Gastroesophageal sphincter (tissue), 4 donors: ENCODE measurements around the gene TSACC. TPM values are rescaled to one million over a fixed set of nuclear protein-coding genes. Genes with fewer than 3 reads are reported as not detected.

Experiments
- ATAC-seq: fragments of 150-250 bp; one replicate; pipeline ENCODE4 v1.9.1; 2016; ENCODE audit warnings: mild to moderate bottlenecking, moderate library complexity
- H3K27ac ChIP-seq, 4 donors: fragments of 200-600 bp; sonication (generic) in 3 of 4; 1 replicate in 3 of 4; 2 replicates in 1 of 4; pipeline ENCODE4 v1.5.1; 2016 to 2019
- H3K27me3 ChIP-seq: fragments of 200-600 bp; sonication (generic); one replicate; pipeline ENCODE4 v1.5.1; 2019
- H3K36me3 ChIP-seq, 2 donors: fragments of 200-600 bp; sonication (generic); one replicate each; pipeline ENCODE4 v1.5.1; 2019; ENCODE audit warnings: control low read depth in 1 of 2
- H3K4me1 ChIP-seq, 3 donors: fragments of 200-600 bp; sonication (generic); 1 replicate in 2 of 3; 2 replicates in 1 of 3; pipeline ENCODE4 v1.5.1; 2016 to 2019; ENCODE audit warnings: control low read depth in 2 of 3
- H3K4me3 ChIP-seq, 2 donors: fragments of 200-600 bp; sonication (generic); one replicate each; pipeline ENCODE4 v1.5.1; 2019; ENCODE audit warnings: mild to moderate bottlenecking in 1 of 2, moderate library complexity in 1 of 2
- H3K9me3 ChIP-seq, 3 donors: fragments of 200-600 bp; sonication (generic); one replicate each; pipeline ENCODE4 v1.5.1; 2017 to 2019; ENCODE audit warnings: control low read depth in 2 of 3
- CTCF ChIP-seq, 4 experiments: fragments of 200-600 bp in 2 of 4; fragments of 450-650 bp in 2 of 4; sonication (generic) in 1 of 4; IDR thresholded peaks; one replicate each; pipeline ENCODE4 v1.5.1; 2017 to 2019; ENCODE audit warnings: antibody characterized with exemption in 4 of 4, mild to moderate bottlenecking in 2 of 4, moderate library complexity in 2 of 4
- EP300 ChIP-seq: sonication (generic); formaldehyde crosslinking; IDR thresholded peaks from one replicate; pipeline ENCODE4 v1.6.1; 2017; ENCODE audit warnings: antibody characterized with exemption, mild to moderate bottlenecking
- POLR2A ChIP-seq, 2 donors: fragments of 450-650 bp; IDR thresholded peaks; one replicate each; pipeline ENCODE4 v1.6.1; 2017; ENCODE audit warnings: antibody characterized with exemption in 2 of 2, mild to moderate bottlenecking in 2 of 2, moderate library complexity in 1 of 2
- POLR2AphosphoS5 ChIP-seq: sonication (generic); formaldehyde crosslinking; IDR thresholded peaks from one replicate; pipeline ENCODE4 v1.6.1; 2017; ENCODE audit warnings: antibody characterized with exemption
- WGBS, 2 donors: methylation state at CpG; one replicate each; pipeline ENCODE4 v1.1.5; 2018; ENCODE audit warnings: low coverage in 1 of 2; 5-methylcytosine and 5-hydroxymethylcytosine counted together
- total RNA-seq, 4 donors: library from RNA; depleted of rRNA; stranded (reverse); fragments of >200 nt; gene quantifications; one replicate each; pipeline ENCODE4 v1.1.0, GENCODE V29; 2016

Gene TSACC
- total RNA-seq, 4 donors from 2014 or later = not detected

GRCh38 chr1:156379420-156380165 is 41.3 kb downstream of the TSACC start:
- Histone ChIP-seq H3K27me3 (peaks cover 16% of the 10 kb centered on the region), H3K4me3 (no peak overlapping the region), H3K36me3 (no peaks in the 10 kb centered on the region), H3K9me3 (no peaks in the 10 kb centered on the region), H3K4me1 (no peaks in the 10 kb centered on the region), H3K27ac (no peak overlapping the region)
- TF ChIP-seq POLR2A (IDR thresholded peaks at IDR 0.05) = no peak
- ATAC-seq = no peak
- 36 to 57% methylated on average over 1 to 2 of the region's 3 CpGs for WGBS, 2 donors

- Histone ChIP-seq H3K27me3 (peaks cover 15% of the 10 kb centered on the region), H3K4me1 (no peaks in the 10 kb centered on the region)
- WGBS, 2 donors = 70% methylated on average over 4 of the region's 7 CpGs; no CpG with 5 or more reads in 1 of the 2 donors
Measured at GRCh38 chr1:156382561-156382960, 44.2 kb downstream of the TSACC start.

DNA sequence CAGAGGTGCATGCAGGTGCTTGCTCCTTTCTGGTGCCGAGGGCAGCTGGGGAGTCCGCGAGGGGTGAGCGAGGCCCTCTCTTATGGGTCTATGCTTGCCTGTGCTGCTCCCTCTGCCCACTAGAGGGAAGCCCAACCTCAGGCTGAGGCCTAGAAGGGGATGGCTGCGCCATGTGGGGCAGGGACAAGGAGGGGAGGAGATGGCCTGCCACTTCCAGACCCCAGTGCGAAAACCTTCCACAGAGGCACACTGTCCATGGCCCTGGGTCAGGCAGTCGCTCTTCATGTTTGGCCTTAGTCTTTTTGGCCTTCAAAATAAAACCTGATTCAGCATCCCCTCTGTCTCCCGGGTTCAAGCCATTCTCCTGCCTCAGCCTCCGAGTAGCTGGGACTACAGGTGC is 44.7 kb downstream of the TSACC start:
- ATAC-seq = peak; percentile 69
- Histone ChIP-seq H3K4me1 (peaks cover 0 to 2% (median 0%) of the 10 kb centered on the region in 3 donors), H3K4me3 (no peak overlapping the region), H3K9me3 (no peaks in the 10 kb centered on the region), H3K36me3 (no peaks in the 10 kb centered on the region), H3K27ac (no peak overlapping the region), H3K27me3 (peaks cover 20% of the 10 kb centered on the region)
- TF ChIP-seq EP300 (no peak), CTCF (IDR thresholded peaks at IDR 0.05) (peak in 3 of 4 experiments; percentile 65 to 88 (median 69))
- 78 to 83% methylated on average over 2 to 4 of the region's 9 CpGs for WGBS, 2 donors

More at GRCh38 chr1:156382561-156382960, 44.2 kb downstream of the TSACC start:
- H3K4me3 ChIP-seq = no peak overlapping the region
- no peak overlapping the region for H3K27ac ChIP-seq
- H3K9me3 ChIP-seq = no peaks in the 10 kb centered on the region
- TF ChIP-seq POLR2AphosphoS5 (no peak), EP300 (no peak), CTCF (IDR thresholded peaks at IDR 0.05) (no peak), POLR2A (IDR thresholded peaks at IDR 0.05) (no peak)
- ATAC-seq = no peak
- H3K36me3 ChIP-seq = no peaks in the 10 kb centered on the region

DNA sequence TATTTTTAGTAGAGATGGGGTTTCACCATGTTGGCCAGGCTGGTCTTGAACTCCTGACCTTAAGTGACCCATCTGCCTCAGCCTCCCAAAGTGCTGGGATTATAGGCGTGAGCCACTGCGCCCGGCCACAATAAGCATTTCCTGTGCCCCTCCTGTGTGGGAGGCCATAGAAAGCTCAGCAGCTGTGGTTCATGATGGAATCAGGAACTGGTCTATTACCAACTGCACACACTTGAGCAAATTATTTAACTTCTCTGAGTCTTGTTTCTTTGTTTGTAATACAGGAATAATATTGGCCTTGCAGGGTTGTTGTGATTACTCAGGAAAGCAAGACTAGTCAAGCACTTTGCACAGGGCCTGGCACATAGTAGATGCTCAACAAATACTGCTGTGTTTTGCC is 45.7 kb downstream of the TSACC start:
- WGBS, 2 donors = 60 to 67% methylated on average over 1 to 3 of the region's 3 CpGs
- H3K27me3 ChIP-seq = peaks cover 29% of the 10 kb centered on the region
- no peaks in the 10 kb centered on the region for H3K9me3 ChIP-seq
- H3K4me1 ChIP-seq = peaks cover 0 to 10% (median 0%) of the 10 kb centered on the region in 3 donors
- H3K27ac ChIP-seq = no peak overlapping the region
- ATAC-seq = no peak
- no peak for TF ChIP-seq POLR2AphosphoS5
- TF ChIP-seq POLR2A (IDR thresholded peaks at IDR 0.05) = no peak
- no peak for TF ChIP-seq EP300
- no peak for TF ChIP-seq CTCF (IDR thresholded peaks at IDR 0.05)
- H3K4me3 ChIP-seq = no peak overlapping the region
- H3K36me3 ChIP-seq = no peaks in the 10 kb centered on the region

DNA sequence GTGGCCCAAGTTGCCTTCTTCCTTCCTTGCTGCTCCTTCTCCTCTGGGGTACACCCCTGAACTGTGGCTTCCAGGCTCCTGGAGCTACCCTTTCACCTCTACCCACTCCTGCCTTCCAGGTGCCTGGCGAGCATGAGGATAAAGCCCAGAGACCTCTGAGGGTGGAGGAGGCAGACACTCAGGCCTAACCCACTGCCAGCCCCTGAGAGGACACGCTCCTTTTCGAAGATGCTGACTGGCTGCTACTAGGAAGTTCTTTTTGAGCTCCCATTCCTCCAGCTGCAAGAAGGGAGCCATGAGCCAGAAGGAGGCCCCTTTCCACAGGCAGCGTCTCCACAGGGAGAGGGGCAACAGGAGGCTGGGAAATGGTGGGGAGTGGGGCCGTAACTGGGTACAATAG is 46.3 kb downstream of the TSACC start:
- H3K27me3 ChIP-seq = peaks cover 36% of the 10 kb centered on the region
- no peak overlapping the region for H3K27ac ChIP-seq
- no peaks in the 10 kb centered on the region for H3K36me3 ChIP-seq
- peaks cover 0 to 10% (median 0%) of the 10 kb centered on the region in 3 donors for H3K4me1 ChIP-seq
- WGBS, 2 donors = no CpG with 5 or more reads among the region's 5 CpGs
- no peak overlapping the region for H3K4me3 ChIP-seq
- no peak for TF ChIP-seq POLR2AphosphoS5
- no peak for TF ChIP-seq EP300
- TF ChIP-seq POLR2A (IDR thresholded peaks at IDR 0.05) = no peak
- TF ChIP-seq CTCF (IDR thresholded peaks at IDR 0.05) = no peak
- ATAC-seq = no peak
- no peaks in the 10 kb centered on the region for H3K9me3 ChIP-seq
